Measurements from ENCODE around the gene SHMT2.

DNA sequence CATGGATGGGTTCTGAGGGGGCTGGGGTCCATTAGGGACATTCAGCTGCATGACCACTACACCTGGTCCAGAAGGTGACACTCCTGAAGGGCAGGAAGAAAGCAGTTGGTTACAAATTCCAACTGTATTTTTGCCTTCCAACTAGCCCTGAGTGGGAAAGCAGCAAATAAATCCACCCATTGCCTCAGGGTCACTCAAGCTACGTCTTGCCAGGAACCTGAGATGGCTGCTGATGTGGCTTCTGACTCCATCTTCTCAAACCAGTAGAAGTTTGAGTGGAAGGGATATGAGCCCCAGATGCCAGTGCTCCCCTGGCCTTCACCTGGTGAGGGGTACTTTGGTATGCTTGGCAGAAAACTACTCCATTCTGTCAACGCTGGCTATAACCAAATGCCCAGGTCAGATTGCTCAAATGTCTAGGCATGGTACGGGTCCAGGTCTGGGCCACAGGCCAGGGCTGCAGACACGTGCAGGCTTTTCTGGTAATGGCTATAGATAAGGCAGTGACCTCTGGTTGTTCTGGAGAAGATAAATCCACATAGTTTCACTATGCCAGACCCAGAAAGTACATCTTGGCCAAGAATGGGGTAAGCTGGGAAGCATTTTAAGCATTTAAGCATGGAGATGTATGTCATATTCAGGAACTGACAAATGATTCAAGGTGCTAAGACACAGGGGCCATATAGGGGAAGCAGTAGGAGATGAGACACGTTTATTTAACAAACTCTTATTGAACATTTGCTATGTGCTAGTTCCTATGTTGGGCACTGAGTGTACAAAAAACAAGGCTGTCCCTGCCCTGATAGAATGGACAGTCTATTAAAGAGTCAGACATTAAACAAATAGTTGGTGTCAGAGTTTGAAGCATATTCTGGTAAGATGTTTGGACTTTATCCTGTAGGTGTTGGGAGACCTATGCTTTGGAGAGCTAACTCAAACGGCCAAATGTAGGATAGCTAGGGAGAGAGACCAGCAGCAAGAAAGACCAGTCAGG is 29.8 kb downstream of the SHMT2 start:
- no peak for TF ChIP-seq EZH2 (IDR thresholded peaks at IDR 0.05; ENCODE audit: insufficient read depth, low read length)
- TF ChIP-seq, protein P1, sequence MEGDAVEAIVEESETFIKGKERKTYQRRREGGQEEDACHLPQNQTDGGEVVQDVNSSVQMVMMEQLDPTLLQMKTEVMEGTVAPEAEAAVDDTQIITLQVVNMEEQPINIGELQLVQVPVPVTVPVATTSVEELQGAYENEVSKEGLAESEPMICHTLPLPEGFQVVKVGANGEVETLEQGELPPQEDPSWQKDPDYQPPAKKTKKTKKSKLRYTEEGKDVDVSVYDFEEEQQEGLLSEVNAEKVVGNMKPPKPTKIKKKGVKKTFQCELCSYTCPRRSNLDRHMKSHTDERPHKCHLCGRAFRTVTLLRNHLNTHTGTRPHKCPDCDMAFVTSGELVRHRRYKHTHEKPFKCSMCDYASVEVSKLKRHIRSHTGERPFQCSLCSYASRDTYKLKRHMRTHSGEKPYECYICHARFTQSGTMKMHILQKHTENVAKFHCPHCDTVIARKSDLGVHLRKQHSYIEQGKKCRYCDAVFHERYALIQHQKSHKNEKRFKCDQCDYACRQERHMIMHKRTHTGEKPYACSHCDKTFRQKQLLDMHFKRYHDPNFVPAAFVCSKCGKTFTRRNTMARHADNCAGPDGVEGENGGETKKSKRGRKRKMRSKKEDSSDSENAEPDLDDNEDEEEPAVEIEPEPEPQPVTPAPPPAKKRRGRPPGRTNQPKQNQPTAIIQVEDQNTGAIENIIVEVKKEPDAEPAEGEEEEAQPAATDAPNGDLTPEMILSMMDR (IDR thresholded peaks at IDR 0.05; ENCODE audit: insufficient read depth, low read depth, low read length) = no peak
